ENCODE results near the gene C17orf50.

C17orf50 gene

DNA sequence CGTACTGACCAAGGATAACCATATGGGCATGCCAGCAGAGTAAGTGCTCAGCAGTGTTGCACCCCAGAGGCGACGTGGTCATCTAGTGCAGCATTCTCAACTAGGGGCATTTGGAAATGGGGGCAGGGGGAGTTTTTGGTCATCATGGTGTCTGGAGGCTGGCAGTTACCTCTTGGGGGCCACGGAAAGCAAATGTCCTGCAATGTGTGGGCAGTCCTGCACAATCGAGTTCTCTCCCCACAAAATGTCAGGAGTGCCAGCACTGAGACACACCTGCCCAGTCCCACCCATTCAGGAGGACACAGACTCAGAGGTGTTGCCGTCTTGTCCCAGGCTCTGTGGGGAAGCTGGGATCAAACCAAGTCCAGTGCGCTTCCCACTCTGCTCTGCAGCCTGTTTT lies 26.3 kb upstream of the C17orf50 start:
- H3K27ac ChIP-seq, result no peak overlapping the region
- no peak for TF ChIP-seq CTCF (conservative IDR thresholded peaks at IDR 0.05)

GRCh38 chr17:35735036-35735805 lies 25.5 kb upstream of the C17orf50 start:
- no peak overlapping the region for H3K27ac ChIP-seq
- no peak for TF ChIP-seq CTCF (conservative IDR thresholded peaks at IDR 0.05)

DNA sequence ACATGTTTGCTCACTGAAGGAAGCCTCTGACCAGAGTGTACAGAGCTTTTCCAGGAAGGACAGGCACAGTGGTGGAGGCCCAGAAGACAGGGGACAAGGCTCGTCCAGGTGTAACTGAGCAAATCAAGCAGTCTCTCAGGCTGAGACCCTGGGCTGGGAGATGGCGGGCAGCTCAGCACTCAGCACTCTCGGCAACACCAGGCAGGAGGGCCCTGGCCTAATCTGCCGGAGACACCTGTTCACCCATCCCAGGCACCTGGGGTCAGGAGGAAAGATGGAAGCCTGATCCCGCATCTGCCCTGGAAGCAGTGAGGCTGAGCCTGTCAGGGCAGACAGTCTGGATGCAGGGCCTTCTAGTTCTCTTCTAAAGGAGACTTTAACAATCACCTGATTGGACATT lies 24.5 kb upstream of the C17orf50 start:
- H3K27ac ChIP-seq, result no peak overlapping the region
- TF ChIP-seq CTCF (conservative IDR thresholded peaks at IDR 0.05), result no peak

DNA sequence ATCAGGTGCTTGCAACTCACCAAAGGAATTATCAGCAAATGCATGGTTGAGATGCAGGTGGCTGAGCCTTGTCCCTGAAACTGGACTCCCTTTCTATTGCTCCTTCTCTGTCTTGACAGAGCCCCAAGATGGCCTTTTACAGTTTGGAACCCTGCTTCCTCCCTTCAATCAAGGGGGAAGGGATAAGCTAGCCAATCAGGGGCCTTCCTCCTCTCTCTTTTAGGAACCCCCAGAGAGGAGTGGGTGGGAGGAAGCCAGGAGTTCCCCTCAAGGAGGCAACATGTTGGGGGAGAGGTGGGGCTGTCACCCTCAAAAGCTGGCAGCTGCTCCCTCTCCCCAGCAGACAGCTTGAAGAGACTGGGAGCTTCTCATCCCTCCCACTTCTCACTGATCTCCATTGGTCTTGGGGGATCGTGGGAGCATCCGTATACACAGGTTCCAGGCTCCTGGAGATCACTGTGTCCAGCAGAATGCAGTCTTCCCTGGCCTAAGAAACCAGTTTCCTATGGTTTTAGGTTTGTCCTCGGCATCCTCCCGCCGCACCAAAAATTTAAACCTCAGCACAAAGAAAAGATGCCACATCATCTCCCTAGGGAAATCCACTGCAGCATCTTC lies 22.1 kb upstream of the C17orf50 start:
- TF ChIP-seq CTCF (conservative IDR thresholded peaks at IDR 0.05), result no peak

DNA sequence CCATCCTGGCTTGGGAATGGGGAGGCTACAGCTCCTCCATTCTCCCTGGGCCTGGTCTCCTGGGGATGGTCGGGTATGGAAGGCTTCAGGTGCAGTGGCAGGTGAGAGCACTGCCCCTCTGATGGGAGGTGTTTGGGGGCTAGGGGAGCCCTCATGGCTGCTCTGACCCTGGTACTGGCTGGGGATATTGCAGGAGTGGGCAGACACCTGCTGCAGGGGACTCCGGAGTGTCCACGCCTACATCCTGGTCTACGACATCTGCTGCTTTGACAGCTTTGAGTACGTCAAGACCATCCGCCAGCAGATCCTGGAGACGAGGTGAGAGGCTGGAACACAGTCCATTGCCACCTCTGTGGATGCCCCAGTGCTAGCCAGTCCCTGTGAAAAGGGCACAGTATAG lies 20.5 kb upstream of the C17orf50 start:
- no peak for TF ChIP-seq CTCF (conservative IDR thresholded peaks at IDR 0.05)
- no peak overlapping the region for H3K27ac ChIP-seq

More for the DNA sequence above, 22.1 kb upstream of the C17orf50 start:
- H3K27ac ChIP-seq, result no peak overlapping the region

DNA sequence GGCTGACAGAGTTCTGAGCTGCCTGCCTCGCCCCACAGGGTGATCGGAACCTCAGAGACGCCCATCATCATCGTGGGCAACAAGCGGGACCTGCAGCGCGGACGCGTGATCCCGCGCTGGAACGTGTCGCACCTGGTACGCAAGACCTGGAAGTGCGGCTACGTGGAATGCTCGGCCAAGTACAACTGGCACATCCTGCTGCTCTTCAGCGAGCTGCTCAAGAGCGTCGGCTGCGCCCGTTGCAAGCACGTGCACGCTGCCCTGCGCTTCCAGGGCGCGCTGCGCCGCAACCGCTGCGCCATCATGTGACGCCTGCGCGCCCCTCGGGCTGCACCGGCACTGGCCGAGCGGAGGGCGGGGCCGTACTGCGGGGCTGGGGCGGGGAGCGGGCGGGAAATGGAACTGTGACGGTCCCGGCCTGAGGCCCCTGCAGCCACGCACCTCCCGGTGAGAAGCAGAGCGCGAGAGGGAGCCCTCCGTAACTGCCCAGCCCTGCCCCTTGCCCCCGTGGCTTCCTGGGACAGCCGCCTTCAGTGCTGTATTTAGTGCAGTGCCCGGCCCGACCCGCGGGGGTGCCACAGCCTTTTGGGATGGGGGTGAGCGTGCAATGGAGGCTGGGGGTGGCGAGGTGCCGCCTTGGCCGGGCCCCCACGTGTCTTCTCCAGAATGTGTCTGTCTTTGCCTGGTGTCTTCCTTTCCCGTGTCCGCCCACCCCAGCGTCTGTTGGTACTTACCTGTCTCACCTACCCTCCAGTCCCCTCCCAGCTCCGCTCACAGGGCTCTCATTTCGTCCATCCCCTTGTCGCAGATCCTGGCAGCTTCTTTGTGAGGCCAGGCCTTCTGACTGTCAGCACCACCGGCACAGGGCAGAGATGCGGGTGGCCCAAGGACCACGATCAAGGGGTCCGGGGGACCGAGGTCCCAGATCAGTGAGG lies 19.4 kb upstream of the C17orf50 start:
- no peak overlapping the region for H3K27ac ChIP-seq
- peak; percentile 30; the same call in 1 of the 2 replicates for TF ChIP-seq CTCF (conservative IDR thresholded peaks at IDR 0.05)

DNA sequence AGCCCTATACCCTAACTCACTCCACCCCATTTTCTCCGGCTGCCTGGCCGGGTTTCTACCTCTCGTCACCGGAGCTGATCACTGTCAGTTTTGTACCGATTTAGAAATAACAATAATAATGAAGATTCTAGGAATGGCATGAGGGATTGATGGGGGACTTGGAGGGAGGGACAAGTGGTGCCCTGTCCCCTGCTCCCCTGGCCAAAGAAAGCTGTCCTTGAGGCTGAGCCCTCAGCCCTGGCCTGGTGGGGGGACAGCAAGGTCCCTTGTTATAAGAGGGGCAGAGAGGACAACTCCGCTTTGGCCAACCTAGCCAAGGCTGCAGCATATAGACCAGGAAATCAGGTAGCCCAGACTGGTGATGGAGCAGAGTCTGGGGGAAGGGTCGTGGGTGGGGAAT lies 18.2 kb upstream of the C17orf50 start:
- TF ChIP-seq CTCF (conservative IDR thresholded peaks at IDR 0.05), result no peak
- H3K27ac ChIP-seq, result no peak overlapping the region
